Upper lobe of left lung (tissue), 4 donors: ENCODE data around the gene SERPINF2.

Experiments
- POLR2A ChIP-seq, 4 donors: fragments of 450-650 bp; IDR thresholded peaks; one replicate each; pipeline ENCODE4 v1.5.1; 2016 to 2017; ENCODE audit warnings: antibody characterized with exemption in 4 of 4, mild to moderate bottlenecking in 2 of 4
- POLR2AphosphoS5 ChIP-seq, 2 donors: sonication (generic); formaldehyde crosslinking; IDR thresholded peaks; one replicate each; pipeline ENCODE4 v1.5.1; 2017; ENCODE audit warnings: antibody characterized with exemption in 2 of 2

DNA sequence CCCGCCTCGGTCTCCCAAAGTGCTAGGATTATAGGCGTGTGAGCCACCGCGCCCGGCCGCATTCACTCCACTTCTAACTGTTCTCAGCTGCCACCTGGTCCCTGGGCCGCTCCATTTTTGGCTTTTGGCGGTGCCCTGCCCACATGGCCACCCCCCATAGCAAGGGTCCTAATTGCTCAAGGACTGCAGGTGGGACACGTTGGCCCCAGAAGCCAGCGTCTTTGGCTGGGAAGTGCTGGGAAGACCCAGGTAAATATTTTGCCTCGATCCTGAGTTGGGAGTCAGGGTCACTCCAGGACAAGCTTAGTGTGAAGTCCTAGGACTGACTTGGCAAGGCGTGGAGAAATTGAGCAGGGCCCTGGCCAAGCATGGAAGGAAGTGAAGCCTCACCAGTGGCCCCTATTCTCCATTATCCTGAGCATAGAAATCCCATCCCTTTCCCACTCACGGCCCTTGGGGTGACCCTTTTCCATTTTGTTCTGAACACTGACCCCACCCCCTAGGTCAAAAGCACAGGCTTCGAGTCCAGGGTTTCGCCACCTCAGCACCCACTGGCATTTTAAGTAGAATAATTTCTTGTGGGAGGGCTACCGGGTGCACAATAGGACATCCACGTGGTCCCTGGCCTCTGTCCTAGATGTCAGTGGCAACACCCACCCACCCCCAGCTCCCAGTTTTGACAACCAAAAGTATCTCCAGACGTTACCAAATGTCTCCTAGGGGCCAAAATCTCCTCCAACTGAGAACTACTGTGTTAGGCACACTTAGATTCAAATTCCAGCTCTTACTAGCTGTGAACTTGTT, 24.1 kb upstream of the SERPINF2 start:
- TF ChIP-seq POLR2A (IDR thresholded peaks at IDR 0.05), result no peak
- TF ChIP-seq POLR2AphosphoS5 (IDR thresholded peaks at IDR 0.05), result no peak
